ENCODE measurements around the gene SCMH1.

DNA sequence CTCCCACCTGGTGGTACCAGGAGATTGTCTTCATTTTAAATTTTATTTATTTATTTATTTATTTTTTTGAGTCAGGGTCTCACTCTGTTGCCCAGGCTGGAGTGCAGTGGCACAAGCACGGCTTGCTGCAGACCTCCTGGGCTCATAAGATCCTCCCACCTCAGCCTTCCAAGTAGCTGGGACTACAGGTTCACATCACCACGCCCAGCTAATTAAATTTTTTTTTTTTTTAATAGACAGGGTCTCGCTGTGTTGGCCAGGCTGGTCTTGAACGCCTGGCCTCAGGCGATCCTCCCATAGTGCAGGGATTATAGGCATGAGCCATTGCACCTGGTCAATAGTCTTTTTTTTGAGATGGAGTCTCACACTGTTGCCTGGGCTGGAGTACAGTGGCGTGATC lies 229.1 kb downstream of the SCMH1 start:
- TF ChIP-seq, protein P1, sequence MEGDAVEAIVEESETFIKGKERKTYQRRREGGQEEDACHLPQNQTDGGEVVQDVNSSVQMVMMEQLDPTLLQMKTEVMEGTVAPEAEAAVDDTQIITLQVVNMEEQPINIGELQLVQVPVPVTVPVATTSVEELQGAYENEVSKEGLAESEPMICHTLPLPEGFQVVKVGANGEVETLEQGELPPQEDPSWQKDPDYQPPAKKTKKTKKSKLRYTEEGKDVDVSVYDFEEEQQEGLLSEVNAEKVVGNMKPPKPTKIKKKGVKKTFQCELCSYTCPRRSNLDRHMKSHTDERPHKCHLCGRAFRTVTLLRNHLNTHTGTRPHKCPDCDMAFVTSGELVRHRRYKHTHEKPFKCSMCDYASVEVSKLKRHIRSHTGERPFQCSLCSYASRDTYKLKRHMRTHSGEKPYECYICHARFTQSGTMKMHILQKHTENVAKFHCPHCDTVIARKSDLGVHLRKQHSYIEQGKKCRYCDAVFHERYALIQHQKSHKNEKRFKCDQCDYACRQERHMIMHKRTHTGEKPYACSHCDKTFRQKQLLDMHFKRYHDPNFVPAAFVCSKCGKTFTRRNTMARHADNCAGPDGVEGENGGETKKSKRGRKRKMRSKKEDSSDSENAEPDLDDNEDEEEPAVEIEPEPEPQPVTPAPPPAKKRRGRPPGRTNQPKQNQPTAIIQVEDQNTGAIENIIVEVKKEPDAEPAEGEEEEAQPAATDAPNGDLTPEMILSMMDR (IDR thresholded peaks at IDR 0.05) = no peak
- no peak for TF ChIP-seq POLR2A (IDR thresholded peaks at IDR 0.05)
- no peak for TF ChIP-seq EP300 (IDR thresholded peaks at IDR 0.05)

Data from tibial nerve (tissue), 4 donors.